ENCODE results near the gene SLC52A1.

Gene SLC52A1

GRCh38 chr17:4994081-4994595 is 41.1 kb downstream of the SLC52A1 start:
- no peak for DNase-seq (ENCODE audit: low read depth in 2 of 3, low spot score in 2 of 3)

- DNase-seq (ENCODE audit: low read depth in 2 of 3, low spot score in 2 of 3): no peak
Observed at GRCh38 chr17:4987767-4988567, 47.3 kb downstream of the SLC52A1 start.

DNA sequence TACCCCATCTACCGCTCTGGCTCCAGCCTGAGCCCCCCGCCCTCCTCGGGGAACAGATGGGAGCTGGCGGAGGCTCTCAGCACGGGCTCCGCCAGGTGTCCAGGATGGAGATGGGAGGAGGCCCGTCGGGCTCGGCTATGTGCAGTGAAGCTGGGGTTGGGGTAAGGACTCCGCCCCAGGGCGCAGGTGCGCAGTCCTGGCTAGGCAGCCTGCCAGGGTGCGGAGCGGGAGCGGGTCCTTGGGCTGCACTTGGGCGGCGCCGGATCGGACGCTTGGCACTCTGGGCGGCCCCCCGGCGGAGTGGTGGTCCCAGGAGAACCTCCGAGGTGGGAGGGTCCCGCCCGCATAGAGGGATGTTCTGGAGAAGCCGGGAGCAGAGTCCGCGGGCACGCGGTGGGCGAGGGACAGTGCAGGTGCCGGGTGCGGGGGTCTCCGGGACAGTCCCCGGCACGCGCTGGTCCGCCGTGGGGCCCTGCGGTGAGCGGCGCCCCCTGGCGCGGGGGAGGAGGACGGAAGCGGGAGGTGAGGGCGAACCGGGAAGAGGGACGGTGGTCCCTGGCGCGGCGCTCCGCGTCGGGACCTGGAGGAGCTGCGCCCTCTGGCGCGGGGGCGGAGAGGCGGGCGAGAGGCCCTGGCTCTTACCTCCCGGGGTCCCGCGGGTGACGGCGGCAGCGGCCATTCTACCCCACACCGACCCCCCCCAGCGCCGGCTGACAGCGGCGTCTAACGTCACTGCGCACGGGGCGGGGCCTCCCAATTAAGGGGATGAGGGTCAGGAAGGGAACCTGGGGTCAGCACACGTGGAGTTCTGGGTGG is 48.1 kb downstream of the SLC52A1 start, which contains the start of gene CAMTA2:
TSS of gene CAMTA2 (minus strand) at position 725 of the 816 bp plus-strand sequence. CDS start 1,453 bp downstream, outside the sequence.
- DNase-seq (ENCODE audit: low read depth in 2 of 3, low spot score in 2 of 3): peak; percentile 67 to 84 (median 72)

DNA sequence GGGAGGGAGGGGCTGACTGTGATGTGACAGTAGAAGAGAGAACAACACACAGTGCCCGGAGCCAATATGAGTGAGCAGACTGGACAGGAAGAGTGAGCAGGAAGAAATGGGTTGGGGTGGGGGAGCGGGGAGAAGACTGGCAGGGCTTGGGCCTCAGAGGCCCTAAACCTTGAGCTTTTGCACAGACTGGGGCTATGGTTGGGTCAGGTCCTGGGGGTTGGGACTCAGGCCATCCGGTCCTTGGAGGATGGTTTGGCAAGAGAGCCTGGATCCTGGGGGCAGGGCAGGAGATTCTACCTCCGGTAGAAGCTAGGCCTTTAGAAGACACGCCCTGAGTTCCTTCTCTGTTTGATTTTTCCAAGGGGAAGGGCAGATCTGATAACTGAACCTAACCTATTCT is 48.8 kb downstream of the SLC52A1 start:
- no peak for DNase-seq (ENCODE audit: low read depth in 2 of 3, low spot score in 2 of 3)
